ENCODE results near the gene HACD4. TPM values are rescaled to one million over a fixed set of nuclear protein-coding genes. Genes with fewer than 3 reads are reported as not detected.
A peak's percentile ranks its signal among the peaks of the same experiment; 100 is the strongest.

The HACD4 gene
- total RNA-seq, 4 donors from 2014 or later = 1.1 to 4.8 (median 2.7) TPM

GRCh38 chr9:21075484-21075883, 44.0 kb upstream of the HACD4 start:
- Histone ChIP-seq H3K27ac (no peak overlapping the region), H3K4me3 (no peak overlapping the region), H3K4me1 (peaks cover 0 to 4% (median 0%) of the 10 kb centered on the region in 4 donors), H3K27me3 (no peaks in the 10 kb centered on the region), H3K9me3 (no peaks in the 10 kb centered on the region), H3K36me3 (no peaks in the 10 kb centered on the region)
- DNase-seq = no peak
- in situ Hi-C loops (cut with MboI; ENCODE audit: low pct_ligation_motif_present in 1 of 4, low pct_unique_long_range_greater_than_20kb in 1 of 4, low sequenced_read_pairs in 3 of 4) (loop anchor here in 1 of 4 donors (25.0 kb wide), 1 partner anchor 113 kb away; no protein-coding TSS in a partner anchor), intact Hi-C loops (cut with DNase I; ENCODE audit: low total_unique reads) (no loop called here)
- no peak for TF ChIP-seq POLR2AphosphoS5 (IDR thresholded peaks at IDR 0.05)
- TF ChIP-seq CTCF (IDR thresholded peaks at IDR 0.05) = no peak
- TF ChIP-seq EP300 (IDR thresholded peaks at IDR 0.05; ENCODE audit: low read depth) = no peak
- no peak for TF ChIP-seq POLR2A (IDR thresholded peaks at IDR 0.05)
- 29 to 73% methylated on average over 1 to 3 of the region's 3 CpGs for WGBS, 2 donors (ENCODE audit: low coverage in 1 of 2)

- H3K9me3 ChIP-seq = no peaks in the 10 kb centered on the region
- no peaks in the 10 kb centered on the region for H3K36me3 ChIP-seq
- no peaks in the 10 kb centered on the region for H3K27me3 ChIP-seq
- H3K27ac ChIP-seq = no peak overlapping the region
- in situ Hi-C loops (cut with MboI; ENCODE audit: low pct_ligation_motif_present in 1 of 4, low pct_unique_long_range_greater_than_20kb in 1 of 4, low sequenced_read_pairs in 3 of 4) = no loop called here
- H3K4me3 ChIP-seq = no peak overlapping the region
- H3K4me1 ChIP-seq = peaks cover 0 to 4% (median 2%) of the 10 kb centered on the region in 4 donors
- intact Hi-C loops (cut with DNase I; ENCODE audit: low total_unique reads) = no loop called here
- no peak for DNase-seq
- no peak for TF ChIP-seq EP300 (IDR thresholded peaks at IDR 0.05; ENCODE audit: low read depth)
- no peak for TF ChIP-seq CTCF (IDR thresholded peaks at IDR 0.05)
- no peak for TF ChIP-seq POLR2A (IDR thresholded peaks at IDR 0.05)
- no peak for TF ChIP-seq POLR2AphosphoS5 (IDR thresholded peaks at IDR 0.05)
Observed at GRCh38 chr9:21070906-21071305, 39.5 kb upstream of the HACD4 start.

- Histone ChIP-seq H3K4me1 (peaks cover 0 to 4% (median 2%) of the 10 kb centered on the region in 4 donors), H3K9me3 (no peaks in the 10 kb centered on the region), H3K4me3 (no peak overlapping the region), H3K36me3 (no peaks in the 10 kb centered on the region), H3K27me3 (no peaks in the 10 kb centered on the region), H3K27ac (peak overlapping the region; percentile 38 to 50 (median 42))
- peak; percentile 13 for DNase-seq
- TF ChIP-seq POLR2A (IDR thresholded peaks at IDR 0.05) (no peak), CTCF (IDR thresholded peaks at IDR 0.05) (peak in 3 of 5 experiments; percentile 16 to 22 (median 22)), POLR2AphosphoS5 (IDR thresholded peaks at IDR 0.05) (peak in 2 of 3 donors; percentile 15 to 33), EP300 (IDR thresholded peaks at IDR 0.05; ENCODE audit: low read depth) (no peak)
- WGBS, 2 donors (ENCODE audit: low coverage in 1 of 2) = 41 to 52% methylated on average over 3 to 4 of the region's 4 CpGs
- intact Hi-C loops (cut with DNase I; ENCODE audit: low total_unique reads) (no loop called here), in situ Hi-C loops (cut with MboI; ENCODE audit: low pct_ligation_motif_present in 1 of 4, low pct_unique_long_range_greater_than_20kb in 1 of 4, low sequenced_read_pairs in 3 of 4) (no loop called here)
Observed at GRCh38 chr9:21070171-21070571, 38.7 kb upstream of the HACD4 start.

GRCh38 chr9:21060919-21061561, 29.6 kb upstream of the HACD4 start:
- intact Hi-C loops (cut with DNase I; ENCODE audit: low total_unique reads) (no loop called here), in situ Hi-C loops (cut with MboI; ENCODE audit: low pct_ligation_motif_present in 1 of 4, low pct_unique_long_range_greater_than_20kb in 1 of 4, low sequenced_read_pairs in 3 of 4) (no loop called here)
- 8 to 33% methylated on average over 1 to 2 of the region's 2 CpGs for WGBS, 2 donors (ENCODE audit: low coverage in 1 of 2)
- Histone ChIP-seq H3K36me3 (no peaks in the 10 kb centered on the region), H3K27me3 (no peaks in the 10 kb centered on the region), H3K4me1 (no peaks in the 10 kb centered on the region), H3K4me3 (no peak overlapping the region), H3K27ac (no peak overlapping the region), H3K9me3 (no peaks in the 10 kb centered on the region)
- DNase-seq = peak; percentile 10
- TF ChIP-seq POLR2AphosphoS5 (IDR thresholded peaks at IDR 0.05) (no peak), CTCF (IDR thresholded peaks at IDR 0.05) (no peak), EP300 (IDR thresholded peaks at IDR 0.05; ENCODE audit: low read depth) (no peak), POLR2A (IDR thresholded peaks at IDR 0.05) (no peak)
